ENCODE data around the gene TMEM17. TPM values are rescaled to one million over a fixed set of nuclear protein-coding genes. Genes with fewer than 3 reads are reported as not detected.

The TMEM17 gene
- total RNA-seq, 2 experiments from 2014 or later = not detected

- DNase-seq (ENCODE audit: low spot score) = no peak
- Histone ChIP-seq H3K9me2 (ENCODE audit: insufficient read depth, low read length) (no peaks in the 10 kb centered on the region), H3K27ac (ENCODE audit: low read depth, low read length, poor library complexity, severe bottlenecking) (no peak overlapping the region), H3K4me1 (ENCODE audit: insufficient read depth, low read length, poor library complexity, severe bottlenecking) (no peaks in the 10 kb centered on the region), H4K20me1 (ENCODE audit: insufficient read depth, low read length) (no peaks in the 10 kb centered on the region), H3K36me3 (ENCODE audit: insufficient read depth, low read length) (no peaks in the 10 kb centered on the region), H2AFZ (ENCODE audit: low read length) (no peak overlapping the region), H3K4me3 (ENCODE audit: low read depth, low read length, poor library complexity, severe bottlenecking) (no peak overlapping the region), H3K9me3 (ENCODE audit: low read length) (no peaks in the 10 kb centered on the region), H3K4me2 (ENCODE audit: low read length) (no peak overlapping the region), H3K79me2 (ENCODE audit: insufficient read depth, low read depth, low read length) (no peaks in the 10 kb centered on the region)
- ChIA-PET CTCF (ENCODE audit: unreplicated experiment) (no interaction called here), POLR2A (no interaction called here)
- intact Hi-C loops (cut with micrococcal nuclease; ENCODE audit: unreplicated experiment) = no loop called here
- no peak for TF ChIP-seq EZH2phosphoT487 (IDR thresholded peaks at IDR 0.05; ENCODE audit: borderline replicate concordance, low read depth, low read length)
- TF ChIP-seq CTCF (conservative IDR thresholded peaks at IDR 0.05; ENCODE audit: low read length) = no peak
- BruUV-seq (replicated peaks) = no TSS peak
These were observed 44.9 kb downstream of the TMEM17 start for GRCh38 chr2:62461017-62461553.

GRCh38 chr2:62460175-62460574 lies 45.8 kb downstream of the TMEM17 start:
- Histone ChIP-seq H3K9me2 (ENCODE audit: insufficient read depth, low read length) (no peaks in the 10 kb centered on the region), H3K79me2 (ENCODE audit: insufficient read depth, low read depth, low read length) (no peaks in the 10 kb centered on the region), H3K9me3 (ENCODE audit: low read length) (no peaks in the 10 kb centered on the region), H2AFZ (ENCODE audit: low read length) (no peak overlapping the region), H4K20me1 (ENCODE audit: insufficient read depth, low read length) (no peaks in the 10 kb centered on the region), H3K4me1 (ENCODE audit: insufficient read depth, low read length, poor library complexity, severe bottlenecking) (no peaks in the 10 kb centered on the region), H3K4me2 (ENCODE audit: low read length) (no peak overlapping the region), H3K36me3 (ENCODE audit: insufficient read depth, low read length) (no peaks in the 10 kb centered on the region), H3K4me3 (ENCODE audit: low read depth, low read length, poor library complexity, severe bottlenecking) (no peak overlapping the region), H3K27ac (ENCODE audit: low read depth, low read length, poor library complexity, severe bottlenecking) (no peak overlapping the region)
- TF ChIP-seq CTCF (conservative IDR thresholded peaks at IDR 0.05; ENCODE audit: low read length) = no peak
- no TSS peak for BruUV-seq (replicated peaks)
- intact Hi-C loops (cut with micrococcal nuclease; ENCODE audit: unreplicated experiment) = no loop called here
- CTCF ChIA-PET (ENCODE audit: unreplicated experiment) = no interaction called here
- DNase-seq (ENCODE audit: low spot score) = no peak
- POLR2A ChIA-PET = no interaction called here

- no peaks in the 10 kb centered on the region for H3K4me1 ChIP-seq (ENCODE audit: insufficient read depth, low read length, poor library complexity, severe bottlenecking)
- DNase-seq (ENCODE audit: low spot score) = no peak
- no peak overlapping the region for H3K4me3 ChIP-seq (ENCODE audit: low read depth, low read length, poor library complexity, severe bottlenecking)
- no peaks in the 10 kb centered on the region for H4K20me1 ChIP-seq (ENCODE audit: insufficient read depth, low read length)
- no peaks in the 10 kb centered on the region for H3K9me3 ChIP-seq (ENCODE audit: low read length)
- no peak overlapping the region for H3K4me2 ChIP-seq (ENCODE audit: low read length)
- no peaks in the 10 kb centered on the region for H3K36me3 ChIP-seq (ENCODE audit: insufficient read depth, low read length)
- H3K9me2 ChIP-seq (ENCODE audit: insufficient read depth, low read length) = no peaks in the 10 kb centered on the region
- POLR2A ChIA-PET = no interaction called here
- no TSS peak for BruUV-seq (replicated peaks)
- no peak overlapping the region for H2AFZ ChIP-seq (ENCODE audit: low read length)
- intact Hi-C loops (cut with micrococcal nuclease; ENCODE audit: unreplicated experiment) = no loop called here
- no peaks in the 10 kb centered on the region for H3K79me2 ChIP-seq (ENCODE audit: insufficient read depth, low read depth, low read length)
- H3K27ac ChIP-seq (ENCODE audit: low read depth, low read length, poor library complexity, severe bottlenecking) = no peak overlapping the region
- CTCF ChIA-PET (ENCODE audit: unreplicated experiment) = no interaction called here
- no peak for TF ChIP-seq CTCF (conservative IDR thresholded peaks at IDR 0.05; ENCODE audit: low read length)
These were observed 46.3 kb downstream of the TMEM17 start for GRCh38 chr2:62459672-62460071.
